ENCODE data around the gene SLC22A15. TPM values are rescaled to one million over a fixed set of nuclear protein-coding genes. Genes with fewer than 3 reads are reported as not detected.

SLC22A15 gene
- total RNA-seq, 6 experiments from 2014 or later: 0.11 to 6.8 (median 2.3) TPM

DNA sequence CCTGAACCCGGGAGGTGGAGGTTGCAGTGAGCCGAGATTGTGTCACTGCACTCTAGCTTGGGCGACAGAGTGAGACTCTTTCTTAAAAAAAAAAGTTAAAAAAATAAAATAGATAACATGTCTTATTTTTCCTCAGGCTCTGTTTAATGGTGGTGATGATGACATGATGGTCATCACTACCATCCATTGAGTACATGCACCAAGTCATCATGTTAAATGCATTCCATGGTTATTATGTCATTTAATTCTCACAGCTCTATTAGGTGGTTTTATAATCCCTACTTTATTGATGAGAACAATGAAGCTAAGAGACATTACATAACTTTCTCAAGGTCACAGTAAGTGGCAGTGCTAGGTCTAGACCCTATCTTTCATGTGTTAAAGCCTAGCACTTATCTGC is 100.5 kb downstream of the SLC22A15 start:
- Histone ChIP-seq H3K27me3 (no peaks in the 10 kb centered on the region), H3K27ac (no peak overlapping the region), H3K36me3 (peaks cover 0 to 2% (median 0%) of the 10 kb centered on the region in 4 donors), H3K4me1 (no peaks in the 10 kb centered on the region), H3K9me3 (no peaks in the 10 kb centered on the region), H3K4me3 (no peak overlapping the region)
- TF ChIP-seq, protein P1, sequence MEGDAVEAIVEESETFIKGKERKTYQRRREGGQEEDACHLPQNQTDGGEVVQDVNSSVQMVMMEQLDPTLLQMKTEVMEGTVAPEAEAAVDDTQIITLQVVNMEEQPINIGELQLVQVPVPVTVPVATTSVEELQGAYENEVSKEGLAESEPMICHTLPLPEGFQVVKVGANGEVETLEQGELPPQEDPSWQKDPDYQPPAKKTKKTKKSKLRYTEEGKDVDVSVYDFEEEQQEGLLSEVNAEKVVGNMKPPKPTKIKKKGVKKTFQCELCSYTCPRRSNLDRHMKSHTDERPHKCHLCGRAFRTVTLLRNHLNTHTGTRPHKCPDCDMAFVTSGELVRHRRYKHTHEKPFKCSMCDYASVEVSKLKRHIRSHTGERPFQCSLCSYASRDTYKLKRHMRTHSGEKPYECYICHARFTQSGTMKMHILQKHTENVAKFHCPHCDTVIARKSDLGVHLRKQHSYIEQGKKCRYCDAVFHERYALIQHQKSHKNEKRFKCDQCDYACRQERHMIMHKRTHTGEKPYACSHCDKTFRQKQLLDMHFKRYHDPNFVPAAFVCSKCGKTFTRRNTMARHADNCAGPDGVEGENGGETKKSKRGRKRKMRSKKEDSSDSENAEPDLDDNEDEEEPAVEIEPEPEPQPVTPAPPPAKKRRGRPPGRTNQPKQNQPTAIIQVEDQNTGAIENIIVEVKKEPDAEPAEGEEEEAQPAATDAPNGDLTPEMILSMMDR (IDR thresholded peaks at IDR 0.05): no peak
- no peak for TF ChIP-seq POLR2A (IDR thresholded peaks at IDR 0.05)
- no peak for ATAC-seq
- intact Hi-C loops (cut with DNase I): no loop called here
- WGBS (ENCODE audit: insufficient coverage, low coverage, low lambda C conversion rate, missing lambda C conversion rate): 93% methylated on average over 3 of the region's 3 CpGs
- DNase-seq: no peak

DNA sequence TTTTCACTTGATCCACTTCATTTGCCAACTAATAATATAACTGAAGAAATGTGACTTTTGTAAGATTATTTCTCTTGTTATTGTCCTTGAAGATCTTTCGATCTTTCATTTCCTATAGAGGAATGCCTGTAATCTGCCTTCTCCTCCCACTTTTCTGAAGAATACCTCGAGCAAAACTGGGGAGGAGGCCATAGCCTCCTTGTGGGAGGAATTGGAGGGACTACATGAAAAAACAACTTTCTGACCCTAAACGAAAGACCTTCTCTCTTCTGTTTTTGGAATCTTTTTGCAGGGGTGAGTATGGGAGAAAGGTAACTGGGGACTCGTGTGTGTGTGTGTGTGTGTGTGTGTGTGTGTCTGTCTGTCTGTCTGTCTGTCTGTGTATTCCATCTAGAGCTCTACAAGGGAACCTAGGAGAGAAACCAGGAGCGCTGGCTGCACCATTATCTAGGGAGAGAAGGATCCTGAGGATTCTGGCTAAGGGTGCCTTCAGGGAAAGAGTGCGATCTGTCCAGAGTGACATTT is 102.4 kb downstream of the SLC22A15 start:
- Histone ChIP-seq H3K4me3 (no peak overlapping the region), H3K36me3 (peaks cover 0 to 2% (median 0%) of the 10 kb centered on the region in 4 donors), H3K27me3 (no peaks in the 10 kb centered on the region), H3K4me1 (no peaks in the 10 kb centered on the region), H3K9me3 (no peaks in the 10 kb centered on the region), H3K27ac (no peak overlapping the region)
- ATAC-seq (no peak), DNase-seq (no peak)
- intact Hi-C loops (cut with DNase I): no loop called here
- 63% methylated on average over 6 of the region's 6 CpGs for WGBS (ENCODE audit: insufficient coverage, low coverage, low lambda C conversion rate, missing lambda C conversion rate)
- TF ChIP-seq, protein P1 (IDR thresholded peaks at IDR 0.05): no peak
- TF ChIP-seq POLR2A (IDR thresholded peaks at IDR 0.05): no peak

DNA sequence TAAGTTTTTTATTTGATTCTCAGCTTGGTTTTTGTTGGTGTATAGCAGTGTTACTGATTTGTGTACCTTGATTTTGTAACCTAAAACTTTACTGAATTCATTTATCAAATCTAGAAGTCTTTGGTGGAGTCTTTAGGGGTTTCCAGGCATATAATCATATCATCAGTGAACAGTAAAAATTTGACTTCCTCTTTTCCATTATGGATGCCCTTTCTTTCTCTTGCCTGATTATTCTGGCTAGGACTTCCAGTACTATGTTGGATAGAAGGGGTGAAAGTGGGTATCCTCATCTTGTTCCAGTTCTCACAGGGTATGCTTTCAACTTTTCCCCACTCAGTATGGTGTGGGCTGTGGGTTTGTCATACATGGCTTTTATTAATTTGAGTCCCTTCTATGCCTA is 111.3 kb downstream of the SLC22A15 start:
- Histone ChIP-seq H3K36me3 (no peaks in the 10 kb centered on the region), H3K27ac (no peak overlapping the region), H3K4me1 (no peaks in the 10 kb centered on the region), H3K9me3 (peaks cover 0 to 7% (median 0%) of the 10 kb centered on the region in 4 donors), H3K4me3 (no peak overlapping the region), H3K27me3 (no peaks in the 10 kb centered on the region)
- DNase-seq (no peak), ATAC-seq (no peak)
- TF ChIP-seq POLR2A (IDR thresholded peaks at IDR 0.05): no peak
- intact Hi-C loops (cut with DNase I): no loop called here

DNA sequence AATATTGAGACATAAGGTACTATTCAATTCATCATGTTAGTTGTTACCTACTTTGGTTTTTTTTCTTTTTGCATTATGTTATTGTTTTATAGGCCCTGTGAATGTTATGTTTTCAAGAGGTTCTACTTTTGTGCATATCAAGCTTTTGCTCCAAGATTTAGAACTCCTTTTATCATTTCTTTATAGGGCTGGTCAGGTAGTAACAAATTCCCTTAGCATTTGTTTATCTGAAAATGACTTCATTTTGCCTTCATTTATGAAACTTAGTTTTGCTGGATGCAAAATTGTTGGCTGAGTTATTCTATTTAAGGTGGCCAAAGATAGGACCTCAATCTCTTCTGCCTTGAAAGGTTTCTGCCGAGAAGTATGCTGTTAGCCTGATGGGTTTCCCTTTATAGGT is 113.6 kb downstream of the SLC22A15 start:
- ATAC-seq (no peak), DNase-seq (no peak)
- Histone ChIP-seq H3K27ac (no peak overlapping the region), H3K4me1 (no peaks in the 10 kb centered on the region), H3K36me3 (no peaks in the 10 kb centered on the region), H3K4me3 (no peak overlapping the region), H3K27me3 (no peaks in the 10 kb centered on the region), H3K9me3 (peaks cover 0 to 7% (median 0%) of the 10 kb centered on the region in 4 donors)
- TF ChIP-seq, protein P1 (IDR thresholded peaks at IDR 0.05): no peak
- TF ChIP-seq POLR2A (IDR thresholded peaks at IDR 0.05): no peak
- WGBS (ENCODE audit: insufficient coverage, low coverage, low lambda C conversion rate, missing lambda C conversion rate): 75% methylated on average over 1 of the region's 1 CpG
- intact Hi-C loops (cut with DNase I): no loop called here

DNA sequence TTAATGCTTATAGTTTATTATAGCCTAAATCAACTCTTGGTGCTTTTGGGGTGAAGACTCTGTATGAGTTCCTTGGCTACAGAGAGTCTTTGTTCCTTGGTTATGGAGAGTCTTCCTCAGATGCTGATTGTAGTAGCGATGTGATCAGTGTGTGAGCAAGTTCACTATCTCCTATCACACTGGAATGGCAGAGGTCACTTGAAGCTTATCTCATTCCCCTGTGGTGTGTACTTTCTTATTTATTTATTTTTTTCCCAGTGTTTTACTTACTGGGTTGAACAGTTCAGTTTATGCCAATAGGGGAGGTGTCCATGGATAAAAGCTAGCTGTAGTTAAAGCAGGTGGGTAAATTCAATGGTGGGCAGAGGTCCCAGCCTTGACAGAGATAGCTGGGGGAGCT is 114.8 kb downstream of the SLC22A15 start:
- DNase-seq (no peak), ATAC-seq (peak in 2 of 4 donors; percentile 19 to 92)
- intact Hi-C loops (cut with DNase I): no loop called here
- peaks cover 0 to 7% (median 0%) of the 10 kb centered on the region in 4 donors for H3K9me3 ChIP-seq
- TF ChIP-seq, protein P1 (IDR thresholded peaks at IDR 0.05): no peak
- TF ChIP-seq POLR2A (IDR thresholded peaks at IDR 0.05): no peak
- WGBS (ENCODE audit: insufficient coverage, low coverage, low lambda C conversion rate, missing lambda C conversion rate): 47% methylated on average over 1 of the region's 1 CpG
- no peaks in the 10 kb centered on the region for H3K4me1 ChIP-seq
- no peaks in the 10 kb centered on the region for H3K27me3 ChIP-seq
- no peaks in the 10 kb centered on the region for H3K36me3 ChIP-seq
- H3K4me3 ChIP-seq: no peak overlapping the region
- H3K27ac ChIP-seq: no peak overlapping the region

All from right lobe of liver (tissue), 6 donors.